NB4 (cell line): ENCODE measurements around the gene MDH1.

Experiments
- DNase-seq: peaks from one replicate; pipeline ENCODE4 v3.0.0; 2010; ENCODE audit warnings: low read depth
- H3K4me3 ChIP-seq: one replicate; pipeline ENCODE4 v1.5.1; 2011; ENCODE audit warnings: mild to moderate bottlenecking, low read depth, low read length, moderate library complexity
- MAX ChIP-seq: IDR thresholded peaks from 2 replicates; pipeline ENCODE4 v1.6.1; 2011; ENCODE audit warnings: low read depth, low read length
- MYC ChIP-seq: IDR thresholded peaks from 2 replicates; pipeline ENCODE4 v1.6.1; 2011; ENCODE audit warnings: low read depth, low read length
- POLR2A ChIP-seq: IDR thresholded peaks from 2 replicates; pipeline ENCODE4 v1.6.1; 2011; ENCODE audit warnings: mild to moderate bottlenecking; ENCODE audit not compliant: insufficient read length; ENCODE audit errors: extremely low read depth
- TF ChIP-seq, protein P1 (sequence below): IDR thresholded peaks from one replicate; pipeline ENCODE4 v1.5.1; 2012; ENCODE audit warnings: low read depth, low read length

The MDH1 gene

DNA sequence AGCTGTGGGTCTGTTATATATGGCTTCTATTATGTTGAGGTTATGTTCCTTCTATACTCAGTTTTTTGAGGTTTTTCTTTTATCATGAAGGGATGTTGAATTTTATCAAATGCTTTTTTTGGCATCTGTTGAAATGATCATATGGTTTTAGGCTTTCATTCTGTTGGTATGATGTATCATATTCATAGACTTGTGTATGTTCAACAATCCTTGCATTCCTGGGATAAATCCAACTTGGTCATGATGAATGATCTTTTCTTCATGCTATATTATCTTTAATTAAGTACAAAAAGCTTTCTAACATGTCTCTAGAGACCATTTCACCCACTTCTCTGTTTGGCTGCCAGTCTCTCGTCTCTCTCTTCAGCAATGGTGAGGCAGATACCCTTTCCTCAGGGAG, 54.2 kb downstream of the MDH1 start:
- H3K4me3 ChIP-seq = no peak overlapping the region
- TF ChIP-seq MYC (no peak), POLR2A (no peak), MAX (no peak)
- TF ChIP-seq, protein P1, sequence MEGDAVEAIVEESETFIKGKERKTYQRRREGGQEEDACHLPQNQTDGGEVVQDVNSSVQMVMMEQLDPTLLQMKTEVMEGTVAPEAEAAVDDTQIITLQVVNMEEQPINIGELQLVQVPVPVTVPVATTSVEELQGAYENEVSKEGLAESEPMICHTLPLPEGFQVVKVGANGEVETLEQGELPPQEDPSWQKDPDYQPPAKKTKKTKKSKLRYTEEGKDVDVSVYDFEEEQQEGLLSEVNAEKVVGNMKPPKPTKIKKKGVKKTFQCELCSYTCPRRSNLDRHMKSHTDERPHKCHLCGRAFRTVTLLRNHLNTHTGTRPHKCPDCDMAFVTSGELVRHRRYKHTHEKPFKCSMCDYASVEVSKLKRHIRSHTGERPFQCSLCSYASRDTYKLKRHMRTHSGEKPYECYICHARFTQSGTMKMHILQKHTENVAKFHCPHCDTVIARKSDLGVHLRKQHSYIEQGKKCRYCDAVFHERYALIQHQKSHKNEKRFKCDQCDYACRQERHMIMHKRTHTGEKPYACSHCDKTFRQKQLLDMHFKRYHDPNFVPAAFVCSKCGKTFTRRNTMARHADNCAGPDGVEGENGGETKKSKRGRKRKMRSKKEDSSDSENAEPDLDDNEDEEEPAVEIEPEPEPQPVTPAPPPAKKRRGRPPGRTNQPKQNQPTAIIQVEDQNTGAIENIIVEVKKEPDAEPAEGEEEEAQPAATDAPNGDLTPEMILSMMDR = no peak
- no peak for DNase-seq

DNA sequence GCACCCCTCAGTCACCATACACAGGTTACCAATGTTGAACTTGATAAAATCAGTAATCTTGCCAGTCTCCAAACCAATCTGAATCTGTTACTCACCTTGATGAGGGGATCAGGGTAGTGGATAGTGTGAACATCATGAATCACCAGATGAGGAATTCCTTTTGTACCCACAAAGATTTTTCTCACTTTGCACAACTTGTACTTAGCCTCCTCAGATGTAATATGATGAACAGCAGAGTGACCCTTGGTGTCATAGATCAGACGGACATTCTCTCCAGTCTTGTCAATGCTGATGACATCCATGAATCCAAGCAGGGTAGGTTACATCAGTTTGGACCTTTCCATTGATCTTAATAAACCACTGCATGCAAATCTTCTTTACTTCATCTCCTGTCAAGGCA, 54.7 kb downstream of the MDH1 start:
- H3K4me3 ChIP-seq = no peak overlapping the region
- no peak for DNase-seq
- TF ChIP-seq POLR2A (no peak), MAX (no peak), MYC (no peak)
- TF ChIP-seq, protein P1 = no peak

GRCh38 chr2:63648632-63649031, 59.9 kb downstream of the MDH1 start:
- H3K4me3 ChIP-seq = no peak overlapping the region
- DNase-seq = no peak
- TF ChIP-seq POLR2A (no peak), MYC (no peak), MAX (no peak)
- TF ChIP-seq, protein P1 = no peak

DNA sequence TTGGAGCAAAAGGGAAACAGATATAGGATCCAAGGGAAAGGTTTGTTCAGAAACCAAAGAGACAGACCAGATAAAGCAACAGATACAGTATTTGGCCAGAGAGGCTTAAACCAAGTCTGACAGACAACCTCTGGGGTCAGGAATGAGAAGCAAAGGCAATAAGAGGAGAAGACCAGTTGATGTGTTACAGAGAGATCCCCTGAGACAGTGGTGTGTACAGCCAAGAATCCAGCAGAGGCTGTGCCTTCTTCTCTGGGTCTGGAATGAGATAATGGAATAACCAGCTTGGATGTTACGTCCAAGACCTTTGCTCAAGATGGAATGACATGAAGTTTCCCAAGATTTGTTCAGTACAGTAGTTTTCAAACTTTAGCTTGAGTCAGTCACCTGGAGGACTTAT, 61.1 kb downstream of the MDH1 start:
- no peak overlapping the region for H3K4me3 ChIP-seq
- no peak for DNase-seq
- no peak for TF ChIP-seq MYC
- TF ChIP-seq, protein P1 = no peak
- TF ChIP-seq MAX = no peak
- no peak for TF ChIP-seq POLR2A

- no peak for TF ChIP-seq MYC
- no peak for TF ChIP-seq MAX
- TF ChIP-seq, protein P1 = no peak
- TF ChIP-seq POLR2A = no peak
- H3K4me3 ChIP-seq = no peak overlapping the region
- DNase-seq = no peak
These were observed 62.0 kb downstream of the MDH1 start for GRCh38 chr2:63650756-63651155.

DNA sequence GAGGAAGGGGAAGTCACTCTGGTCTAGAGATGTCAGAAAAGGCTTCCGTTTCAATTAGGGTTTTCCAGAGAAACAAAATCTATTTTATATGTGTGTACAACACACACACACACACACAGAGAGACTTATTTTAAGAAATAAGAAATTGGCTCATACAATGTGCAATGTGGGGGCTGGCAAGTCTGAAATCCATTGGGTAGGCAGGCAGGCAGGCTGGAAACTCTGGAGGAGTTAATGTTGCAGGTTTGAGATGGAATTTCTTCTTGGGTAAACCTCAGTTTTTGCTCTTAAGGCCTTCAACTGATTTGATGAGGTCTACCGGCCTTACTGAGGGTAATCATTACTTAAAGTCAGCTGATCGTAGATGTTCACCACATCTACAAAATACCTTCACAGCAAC, 62.6 kb downstream of the MDH1 start:
- TF ChIP-seq POLR2A = no peak
- TF ChIP-seq MYC = no peak
- TF ChIP-seq, protein P1 = no peak
- TF ChIP-seq MAX = no peak
- DNase-seq = no peak
- no peak overlapping the region for H3K4me3 ChIP-seq
